Smooth muscle cell (in vitro differentiated cells): ENCODE measurements around the gene CSAD. TPM values are rescaled to one million over a fixed set of nuclear protein-coding genes. Genes with fewer than 3 reads are reported as not detected.

ENCODE experiments used
- DNase-seq: peaks from one replicate; lab custom pipeline; 2025; ENCODE audit not compliant: unreplicated experiment; lab: John Stamatoyannopoulos, UW
- H2AFZ ChIP-seq: fragments of 200-600 bp; sonication (generic); 2 replicates; pipeline ENCODE4 v1.6.0; 2016; ENCODE audit warnings: antibody characterized with exemption, low read depth, mild to moderate bottlenecking
- H3F3A ChIP-seq: fragments of 200-600 bp; sonication (generic); 2 replicates; pipeline ENCODE4 v1.6.0; 2017; ENCODE audit warnings: antibody characterized with exemption, low read depth
- H3K27ac ChIP-seq: fragments of 200-600 bp; sonication (generic); 2 replicates; pipeline ENCODE4 v1.5.1; 2016; ENCODE audit warnings: low read depth, mild to moderate bottlenecking
- H3K27me3 ChIP-seq: fragments of 200-600 bp; sonication (generic); 2 replicates; pipeline ENCODE4 v1.6.1; 2016; ENCODE audit warnings: low read depth, mild to moderate bottlenecking
- H3K36me3 ChIP-seq: fragments of 200-600 bp; sonication (generic); 2 replicates; pipeline ENCODE4 v1.5.1; 2016; ENCODE audit warnings: low read depth
- H3K4me1 ChIP-seq: fragments of 200-600 bp; sonication (generic); 2 replicates; pipeline ENCODE4 v1.5.1; 2016; ENCODE audit warnings: low read depth
- H3K4me2 ChIP-seq: fragments of 200-600 bp; sonication (generic); 2 replicates; pipeline ENCODE4 v1.6.0; 2016; ENCODE audit warnings: mild to moderate bottlenecking
- H3K4me3 ChIP-seq: fragments of 200-600 bp; sonication (generic); 2 replicates; pipeline ENCODE4 v1.5.1; 2016; ENCODE audit warnings: mild to moderate bottlenecking
- H3K79me2 ChIP-seq: fragments of 200-600 bp; sonication (generic); 2 replicates; pipeline ENCODE4 v1.6.0; 2016; ENCODE audit warnings: low read depth, mild to moderate bottlenecking
- H3K9ac ChIP-seq: fragments of 200-600 bp; sonication (generic); 2 replicates; pipeline ENCODE4 v1.6.0; 2016; ENCODE audit warnings: low read depth
- H3K9me3 ChIP-seq: fragments of 200-600 bp; sonication (generic); replicated peaks from 2 replicates; pipeline ENCODE4 v1.5.1; 2016; ENCODE audit warnings: low read depth
- H4K20me1 ChIP-seq: fragments of 200-600 bp; sonication (generic); 2 replicates; pipeline ENCODE4 v1.6.0; 2016; ENCODE audit warnings: low read depth
- CTCF ChIP-seq: fragments of 200-600 bp; sonication (generic); IDR thresholded peaks from 2 replicates; pipeline ENCODE4 v1.5.1; 2017; ENCODE audit warnings: borderline replicate concordance, mild to moderate bottlenecking, antibody characterized with exemption; ENCODE audit not compliant: insufficient read depth, poor library complexity, severe bottlenecking
- WGBS: methylation state at CpG from one replicate; pipeline ENCODE4 v1.1.7; 2016; ENCODE audit warnings: low lambda C conversion rate; 5-methylcytosine and 5-hydroxymethylcytosine counted together
- polyA plus RNA-seq: library from polyadenylated mRNA; unstranded; fragments of >200 nt; fragmentation: Nextera tagmentation; extraction: Ambion mirVana; gene quantifications from 2 replicates; pipeline ENCODE4 v1.2.1, GENCODE V29; 2016
- total RNA-seq: library from RNA; depleted of rRNA; stranded (reverse); fragments of >200 nt; gene quantifications from 2 replicates; pipeline ENCODE4 v1.2.3, GENCODE V29; 2014

CSAD gene
- total and polyA plus RNA-seq, 2 experiments from 2014 or later = 4.8 to 10.6 TPM

- H3K79me2 ChIP-seq = no peaks in the 10 kb centered on the region
- no peak overlapping the region for H3K4me3 ChIP-seq
- no peak for TF ChIP-seq CTCF
- DNase-seq = no peak
- H4K20me1 ChIP-seq = no peaks in the 10 kb centered on the region
- peaks cover 11% of the 10 kb centered on the region for H3F3A ChIP-seq
- H3K4me1 ChIP-seq = no peaks in the 10 kb centered on the region
- no peak overlapping the region for H3K4me2 ChIP-seq
- H3K9me3 ChIP-seq = no peaks in the 10 kb centered on the region
- no peaks in the 10 kb centered on the region for H3K36me3 ChIP-seq
- no peak overlapping the region for H3K27ac ChIP-seq
- no peak overlapping the region for H3K9ac ChIP-seq
- H2AFZ ChIP-seq = no peak overlapping the region
- peaks cover 12% of the 10 kb centered on the region for H3K27me3 ChIP-seq
- 97% methylated on average over 3 of the region's 3 CpGs for WGBS
Measured at GRCh38 chr12:53199700-53200099, 19.0 kb upstream of the CSAD start.

- H3K27ac ChIP-seq = no peak overlapping the region
- H3K9ac ChIP-seq = no peak overlapping the region
- no peak overlapping the region for H3K4me3 ChIP-seq
- peaks cover 11% of the 10 kb centered on the region for H3F3A ChIP-seq
- WGBS = 98% methylated on average over 5 of the region's 5 CpGs
- no peak overlapping the region for H3K4me2 ChIP-seq
- H4K20me1 ChIP-seq = no peaks in the 10 kb centered on the region
- H2AFZ ChIP-seq = no peak overlapping the region
- H3K79me2 ChIP-seq = no peaks in the 10 kb centered on the region
- H3K27me3 ChIP-seq = peaks cover 13% of the 10 kb centered on the region
- no peak for DNase-seq
- no peak for TF ChIP-seq CTCF
- no peaks in the 10 kb centered on the region for H3K4me1 ChIP-seq
- H3K9me3 ChIP-seq = no peaks in the 10 kb centered on the region
- no peaks in the 10 kb centered on the region for H3K36me3 ChIP-seq
Measured at GRCh38 chr12:53198486-53199110, 17.9 kb upstream of the CSAD start.

DNA sequence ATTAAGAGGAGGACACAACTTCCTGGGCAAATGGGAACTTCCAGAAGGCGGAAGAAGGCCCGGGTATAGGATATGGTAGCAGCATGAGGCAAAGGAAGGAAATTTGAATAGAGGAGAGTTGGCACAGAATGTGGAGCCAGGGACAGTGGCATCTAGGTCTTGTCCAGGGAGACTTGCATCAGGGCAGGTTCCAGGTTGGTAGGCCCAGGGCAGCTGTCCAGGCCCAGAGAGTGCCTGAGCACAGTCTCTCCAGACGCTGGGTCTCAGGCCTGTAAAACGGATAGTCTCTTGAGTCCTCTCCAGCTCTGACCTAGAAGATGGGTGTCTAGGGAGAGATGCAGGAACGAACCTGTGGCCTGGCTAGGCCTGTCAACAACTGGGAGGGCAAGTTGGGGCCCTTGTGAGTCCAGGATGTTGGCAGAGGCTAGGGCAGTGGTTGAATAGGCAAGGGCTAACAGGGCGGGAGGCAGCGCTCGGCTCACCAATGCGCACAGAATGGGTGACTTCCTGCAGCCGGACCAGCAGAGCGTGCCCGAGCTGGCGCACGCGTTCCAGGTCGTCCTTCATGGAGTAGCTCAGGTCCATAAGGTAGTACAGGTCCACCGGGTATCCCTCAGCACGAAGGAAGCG, 16.4 kb upstream of the CSAD start:
- H3K4me2 ChIP-seq = peak overlapping the region; percentile 82
- no peak for TF ChIP-seq CTCF
- no peaks in the 10 kb centered on the region for H3K9me3 ChIP-seq
- H3K27me3 ChIP-seq = peaks cover 13% of the 10 kb centered on the region
- H3K27ac ChIP-seq = no peak overlapping the region
- no peaks in the 10 kb centered on the region for H3K79me2 ChIP-seq
- H3K4me3 ChIP-seq = peak overlapping the region; percentile 28
- WGBS = 82% methylated on average over 19 of the region's 19 CpGs
- H2AFZ ChIP-seq = no peak overlapping the region
- no peak overlapping the region for H3K9ac ChIP-seq
- no peak for DNase-seq
- no peaks in the 10 kb centered on the region for H4K20me1 ChIP-seq
- H3F3A ChIP-seq = peaks cover 11% of the 10 kb centered on the region
- no peaks in the 10 kb centered on the region for H3K36me3 ChIP-seq
- H3K4me1 ChIP-seq = no peaks in the 10 kb centered on the region

DNA sequence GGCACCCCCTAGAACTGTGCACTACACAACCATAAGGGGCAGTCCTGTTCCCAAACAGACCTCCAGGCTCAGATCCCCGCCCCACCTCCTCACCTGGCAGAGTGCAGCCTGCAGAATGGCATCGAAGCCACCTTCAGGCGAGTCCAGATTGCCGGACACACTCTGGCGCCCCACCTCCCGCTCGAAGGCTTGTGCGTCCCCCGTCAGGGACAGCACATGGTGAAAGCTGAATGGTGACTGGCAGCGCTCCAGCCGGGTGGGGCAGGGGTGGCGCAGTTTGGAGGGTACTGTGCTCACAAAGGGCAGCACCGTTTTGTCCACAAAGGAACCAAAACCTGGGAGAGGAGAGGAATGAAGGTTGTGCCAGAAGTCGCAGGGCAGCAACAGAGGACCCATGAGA, 15.8 kb upstream of the CSAD start:
- Histone ChIP-seq H3K9me3 (no peaks in the 10 kb centered on the region), H3K36me3 (no peaks in the 10 kb centered on the region), H3K4me2 (no peak overlapping the region), H3K27ac (no peak overlapping the region), H3K4me3 (no peak overlapping the region), H2AFZ (no peak overlapping the region), H3K27me3 (peaks cover 13% of the 10 kb centered on the region), H3K4me1 (no peaks in the 10 kb centered on the region), H4K20me1 (no peaks in the 10 kb centered on the region), H3F3A (peaks cover 9% of the 10 kb centered on the region), H3K79me2 (no peaks in the 10 kb centered on the region), H3K9ac (no peak overlapping the region)
- no peak for TF ChIP-seq CTCF
- no peak for DNase-seq
- WGBS = 96% methylated on average over 14 of the region's 14 CpGs
